ENCODE measurements around the gene RMND1.
"Not testable (repeated sequence)": the region's sequence is repeated elsewhere in the genome, so short reads cannot be mapped to it uniquely, and the experiment has no call there.

The RMND1 gene

GRCh38 chr6:151482290-151482689 is 30.4 kb upstream of the RMND1 start:
- H3K4me3 ChIP-seq (ENCODE audit: low read depth, low read length): peak overlapping the region; percentile 41
- TF ChIP-seq CTCF (conservative IDR thresholded peaks at IDR 0.05; ENCODE audit: low read depth, low read length): no peak
- peak; percentile 75 for DNase-seq (ENCODE audit: low read depth)

- no peak overlapping the region for H3K4me3 ChIP-seq (ENCODE audit: low read depth, low read length)
- DNase-seq (ENCODE audit: low read depth): no peak
- no peak for TF ChIP-seq CTCF (conservative IDR thresholded peaks at IDR 0.05; ENCODE audit: low read depth, low read length)
Observed at GRCh38 chr6:151481786-151482185, 29.9 kb upstream of the RMND1 start.

GRCh38 chr6:151478670-151479069 is 26.7 kb upstream of the RMND1 start:
- no peak overlapping the region for H3K4me3 ChIP-seq (ENCODE audit: low read depth, low read length)
- no peak for TF ChIP-seq CTCF (conservative IDR thresholded peaks at IDR 0.05; ENCODE audit: low read depth, low read length)
- no peak for DNase-seq (ENCODE audit: low read depth)

DNA sequence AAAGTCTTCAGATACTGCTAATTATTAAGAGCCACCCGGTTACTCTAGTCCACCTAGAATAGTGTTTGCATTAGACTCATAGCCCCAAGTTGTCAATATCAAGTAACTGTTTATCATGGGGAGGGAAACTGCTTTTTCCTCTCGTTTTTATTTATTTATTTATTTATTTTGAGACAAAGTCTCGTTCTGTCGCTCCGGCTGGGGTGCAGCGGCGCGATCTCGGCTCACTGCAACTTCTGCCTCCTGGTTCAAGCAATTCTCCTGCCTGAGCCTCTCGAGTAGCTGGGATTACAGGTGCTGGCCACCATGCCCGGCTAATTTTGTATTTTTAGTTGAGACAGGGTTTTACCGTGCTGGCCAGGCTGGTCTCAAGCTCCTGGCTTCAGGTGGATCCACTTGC is 25.8 kb upstream of the RMND1 start:
- no peak overlapping the region for H3K4me3 ChIP-seq (ENCODE audit: low read depth, low read length)
- no peak for TF ChIP-seq CTCF (conservative IDR thresholded peaks at IDR 0.05; ENCODE audit: low read depth, low read length)
- DNase-seq (ENCODE audit: low read depth): no peak

- peak; percentile 72 for TF ChIP-seq CTCF (conservative IDR thresholded peaks at IDR 0.05; ENCODE audit: low read depth, low read length)
- H3K4me3 ChIP-seq (ENCODE audit: low read depth, low read length): peak overlapping the region; percentile 26
- peak; percentile 74 for DNase-seq (ENCODE audit: low read depth)
Observed at GRCh38 chr6:151475653-151476523, 24.0 kb upstream of the RMND1 start.

GRCh38 chr6:151464702-151465101 is 12.8 kb upstream of the RMND1 start:
- DNase-seq (ENCODE audit: low read depth): no peak
- TF ChIP-seq CTCF (conservative IDR thresholded peaks at IDR 0.05; ENCODE audit: low read depth, low read length): no peak
- no peak overlapping the region for H3K4me3 ChIP-seq (ENCODE audit: low read depth, low read length)

- DNase-seq (ENCODE audit: low read depth): no peak
- no peak overlapping the region for H3K4me3 ChIP-seq (ENCODE audit: low read depth, low read length)
- no peak for TF ChIP-seq CTCF (conservative IDR thresholded peaks at IDR 0.05; ENCODE audit: low read depth, low read length)
Observed at GRCh38 chr6:151461673-151462072, 9.7 kb upstream of the RMND1 start.

DNA sequence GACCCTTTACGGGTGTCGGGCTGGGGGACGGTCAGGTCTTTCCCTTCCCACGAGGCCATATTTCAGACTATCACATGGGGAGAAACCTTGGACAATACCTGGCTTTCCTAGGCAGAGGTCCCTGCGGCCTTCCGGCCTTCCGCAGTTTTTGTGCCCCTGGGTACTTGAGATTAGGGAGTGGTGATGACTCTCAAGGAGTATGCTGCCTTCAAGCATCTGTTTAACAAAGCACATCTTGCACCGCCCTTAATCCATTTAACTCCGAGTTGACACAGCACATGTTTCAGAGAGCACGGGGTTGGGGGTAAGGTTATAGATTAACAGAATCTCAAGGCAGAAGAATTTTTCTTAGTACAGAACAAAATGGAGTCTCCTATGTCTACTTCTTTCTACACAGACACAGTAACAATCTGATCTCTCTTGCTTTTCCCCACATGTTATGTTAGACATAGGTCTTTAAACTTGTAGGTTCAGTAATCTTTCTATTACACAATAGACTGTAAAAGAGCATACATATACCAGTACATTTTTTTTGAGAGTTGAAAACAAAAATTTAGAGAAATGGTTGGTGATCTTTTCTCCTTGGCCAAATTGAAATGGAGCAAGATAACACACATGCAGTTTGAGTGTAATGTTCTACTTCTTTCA is 3.9 kb upstream of the RMND1 start:
- not testable (repeated sequence) for H3K4me3 ChIP-seq (ENCODE audit: low read depth, low read length); DNase-seq (ENCODE audit: low read depth)
